Panc1 (cell line): Measurements from ENCODE around the gene OR2T27.

Experiments used
- POLR2AphosphoS5 ChIP-seq: IDR thresholded peaks from 2 replicates; pipeline ENCODE4 v1.6.1; 2012; ENCODE audit warnings: mild to moderate bottlenecking, low read depth, low read length, moderate library complexity
- TCF7L2 ChIP-seq: IDR thresholded peaks from 2 replicates; pipeline ENCODE4 v1.6.1; 2011; ENCODE audit warnings: mild to moderate bottlenecking, low read depth, low read length, inconsistent platforms
- TF ChIP-seq, protein P1 (sequence below): fragments of 450-650 bp; IDR thresholded peaks from 2 replicates; pipeline ENCODE4 v1.5.1; 2017; ENCODE audit warnings: mild to moderate bottlenecking
- TF ChIP-seq, protein P2 (sequence below), 2 experiments: IDR thresholded peaks; 2 replicates each; pipeline ENCODE4 v1.6.1; 2011 to 2012; ENCODE audit warnings: low read depth in 2 of 2, control low read depth in 1 of 2, low read length in 1 of 2, mild to moderate bottlenecking in 1 of 2, moderate library complexity in 1 of 2; ENCODE audit not compliant: insufficient read depth in 1 of 2

GRCh38 chr1:248630551-248630950, 24.8 kb downstream of the OR2T27 start:
- TF ChIP-seq, protein P1, sequence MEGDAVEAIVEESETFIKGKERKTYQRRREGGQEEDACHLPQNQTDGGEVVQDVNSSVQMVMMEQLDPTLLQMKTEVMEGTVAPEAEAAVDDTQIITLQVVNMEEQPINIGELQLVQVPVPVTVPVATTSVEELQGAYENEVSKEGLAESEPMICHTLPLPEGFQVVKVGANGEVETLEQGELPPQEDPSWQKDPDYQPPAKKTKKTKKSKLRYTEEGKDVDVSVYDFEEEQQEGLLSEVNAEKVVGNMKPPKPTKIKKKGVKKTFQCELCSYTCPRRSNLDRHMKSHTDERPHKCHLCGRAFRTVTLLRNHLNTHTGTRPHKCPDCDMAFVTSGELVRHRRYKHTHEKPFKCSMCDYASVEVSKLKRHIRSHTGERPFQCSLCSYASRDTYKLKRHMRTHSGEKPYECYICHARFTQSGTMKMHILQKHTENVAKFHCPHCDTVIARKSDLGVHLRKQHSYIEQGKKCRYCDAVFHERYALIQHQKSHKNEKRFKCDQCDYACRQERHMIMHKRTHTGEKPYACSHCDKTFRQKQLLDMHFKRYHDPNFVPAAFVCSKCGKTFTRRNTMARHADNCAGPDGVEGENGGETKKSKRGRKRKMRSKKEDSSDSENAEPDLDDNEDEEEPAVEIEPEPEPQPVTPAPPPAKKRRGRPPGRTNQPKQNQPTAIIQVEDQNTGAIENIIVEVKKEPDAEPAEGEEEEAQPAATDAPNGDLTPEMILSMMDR, result no peak
- TF ChIP-seq POLR2AphosphoS5 (no peak), TCF7L2 (no peak)
- TF ChIP-seq, protein P2, sequence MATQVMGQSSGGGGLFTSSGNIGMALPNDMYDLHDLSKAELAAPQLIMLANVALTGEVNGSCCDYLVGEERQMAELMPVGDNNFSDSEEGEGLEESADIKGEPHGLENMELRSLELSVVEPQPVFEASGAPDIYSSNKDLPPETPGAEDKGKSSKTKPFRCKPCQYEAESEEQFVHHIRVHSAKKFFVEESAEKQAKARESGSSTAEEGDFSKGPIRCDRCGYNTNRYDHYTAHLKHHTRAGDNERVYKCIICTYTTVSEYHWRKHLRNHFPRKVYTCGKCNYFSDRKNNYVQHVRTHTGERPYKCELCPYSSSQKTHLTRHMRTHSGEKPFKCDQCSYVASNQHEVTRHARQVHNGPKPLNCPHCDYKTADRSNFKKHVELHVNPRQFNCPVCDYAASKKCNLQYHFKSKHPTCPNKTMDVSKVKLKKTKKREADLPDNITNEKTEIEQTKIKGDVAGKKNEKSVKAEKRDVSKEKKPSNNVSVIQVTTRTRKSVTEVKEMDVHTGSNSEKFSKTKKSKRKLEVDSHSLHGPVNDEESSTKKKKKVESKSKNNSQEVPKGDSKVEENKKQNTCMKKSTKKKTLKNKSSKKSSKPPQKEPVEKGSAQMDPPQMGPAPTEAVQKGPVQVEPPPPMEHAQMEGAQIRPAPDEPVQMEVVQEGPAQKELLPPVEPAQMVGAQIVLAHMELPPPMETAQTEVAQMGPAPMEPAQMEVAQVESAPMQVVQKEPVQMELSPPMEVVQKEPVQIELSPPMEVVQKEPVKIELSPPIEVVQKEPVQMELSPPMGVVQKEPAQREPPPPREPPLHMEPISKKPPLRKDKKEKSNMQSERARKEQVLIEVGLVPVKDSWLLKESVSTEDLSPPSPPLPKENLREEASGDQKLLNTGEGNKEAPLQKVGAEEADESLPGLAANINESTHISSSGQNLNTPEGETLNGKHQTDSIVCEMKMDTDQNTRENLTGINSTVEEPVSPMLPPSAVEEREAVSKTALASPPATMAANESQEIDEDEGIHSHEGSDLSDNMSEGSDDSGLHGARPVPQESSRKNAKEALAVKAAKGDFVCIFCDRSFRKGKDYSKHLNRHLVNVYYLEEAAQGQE (IDR thresholded peaks at IDR 0.05; ENCODE audit: insufficient read depth in 1 of 2, low read depth in 2 of 2, low read length in 1 of 2), result no peak
